Endothelial cell of umbilical vein (primary cell): ENCODE data around the gene AK8. TPM values are rescaled to one million over a fixed set of nuclear protein-coding genes. Genes with fewer than 3 reads are reported as not detected.

Experiments used
- BruUV-seq: library from RNA; stranded (reverse); fragments of 400-500 nt; replicated peaks from 2 replicates; lab custom pipeline; 2021; lab: Mats Ljungman, UMichigan
- CTCF ChIA-PET: fragments of 300-600, 350-600 bp; sonication (Branson Sonifier 250); formaldehyde crosslinking; loops from one replicate; lab custom pipeline; 2021; ENCODE audit warnings: antibody characterized with exemption, inconsistent platforms; lab: Charles Lee
- POLR2A ChIA-PET: fragments of 300-600, 350-600 bp; sonication (Branson Sonifier 250); formaldehyde crosslinking; loops from one replicate; lab custom pipeline; 2021; ENCODE audit warnings: antibody characterized with exemption, inconsistent platforms; lab: Charles Lee
- DNase-seq: peaks from one replicate; pipeline ENCODE4 v3.0.0-alpha.2; 2011; ENCODE audit warnings: low read depth, low spot score
- FAIRE-seq: peaks from 2 replicates; lab custom pipeline; 2011; peaks lifted over from hg19 to GRCh38; lab: Jason Lieb, UNC
- H2AFZ ChIP-seq: 2 replicates; pipeline ENCODE4 v1.6.0; 2012; ENCODE audit warnings: low read depth, low read length, control low read depth, inconsistent platforms
- H3K27ac ChIP-seq: 2 replicates; pipeline ENCODE4 v1.5.1; 2011; ENCODE audit warnings: low read depth, mild to moderate bottlenecking, control low read depth, low read length, moderate library complexity; ENCODE audit not compliant: insufficient read depth
- H3K27me3 ChIP-seq, 2 experiments: 2 replicates each; pipeline versions ENCODE4 v1.6.0 to v1.6.1; 2011; ENCODE audit warnings: low read length in 2 of 2, mixed read lengths in 1 of 2; ENCODE audit not compliant: control insufficient read depth in 2 of 2, insufficient read depth in 2 of 2
- H3K36me3 ChIP-seq, 2 experiments: 2 replicates in 1 of 2; 3 replicates in 1 of 2; pipeline ENCODE4 v1.5.1; 2011; ENCODE audit warnings: low read length in 2 of 2, mild to moderate bottlenecking in 1 of 2, moderate library complexity in 1 of 2; ENCODE audit not compliant: control insufficient read depth in 2 of 2, insufficient read depth in 2 of 2; ENCODE audit errors: extremely low read depth in 1 of 2
- H3K4me1 ChIP-seq: 3 replicates; pipeline ENCODE4 v1.5.1; 2011; ENCODE audit warnings: mild to moderate bottlenecking, low read length; ENCODE audit not compliant: control insufficient read depth, insufficient read depth; ENCODE audit errors: extremely low read depth
- H3K4me2 ChIP-seq: 2 replicates; pipeline ENCODE4 v1.6.1; 2011; ENCODE audit warnings: low read length, control low read depth, mixed read lengths; ENCODE audit not compliant: insufficient read depth
- H3K4me3 ChIP-seq, 3 experiments: fragments of 200-600 bp in 1 of 3; sonication (generic), shearing (Covaris generic) in 1 of 3; replicated peaks in 1 of 3; 2 replicates each; pipeline ENCODE4 v1.5.1; 2011 to 2016; ENCODE audit warnings: control low read depth in 3 of 3, low read length in 3 of 3, mild to moderate bottlenecking in 2 of 3, inconsistent platforms in 1 of 3, low read depth in 1 of 3, moderate library complexity in 1 of 3; ENCODE audit not compliant: insufficient read depth in 1 of 3
- H3K79me2 ChIP-seq: 2 replicates; pipeline ENCODE4 v1.6.0; 2012; ENCODE audit warnings: low read length, inconsistent platforms; ENCODE audit not compliant: control insufficient read depth, insufficient read depth
- H3K9ac ChIP-seq: replicated peaks from 2 replicates; pipeline ENCODE3; 2011; ENCODE audit warnings: low read length, control low read depth; ENCODE audit not compliant: insufficient read depth; ENCODE audit errors: extremely low read depth
- H3K9me1 ChIP-seq: replicated peaks from 3 replicates; pipeline ENCODE4 v1.6.0; 2011; ENCODE audit warnings: mild to moderate bottlenecking, low read length; ENCODE audit not compliant: control insufficient read depth, insufficient read depth; ENCODE audit errors: extremely low read depth
- H3K9me3 ChIP-seq: replicated peaks from 2 replicates; pipeline ENCODE4 v1.5.1; 2012; ENCODE audit warnings: low read length, inconsistent platforms; ENCODE audit not compliant: control insufficient read depth, insufficient read depth
- H4K20me1 ChIP-seq: replicated peaks from 2 replicates; pipeline ENCODE3; 2011; ENCODE audit warnings: mild to moderate bottlenecking, low read length; ENCODE audit not compliant: control insufficient read depth, insufficient read depth; ENCODE audit errors: extremely low read depth
- CTCF ChIP-seq, 2 donors: IDR thresholded peaks; 1 replicate in 1 of 2; 2 replicates in 1 of 2; pipeline ENCODE4 v1.5.1; 2011; ENCODE audit warnings: low read length in 2 of 2, mild to moderate bottlenecking in 2 of 2, moderate library complexity in 2 of 2, control low read depth in 1 of 2, inconsistent platforms in 1 of 2, low read depth in 1 of 2; ENCODE audit not compliant: insufficient read depth in 1 of 2; ENCODE audit errors: extremely low read depth in 1 of 2
- EZH2 ChIP-seq: IDR thresholded peaks from 2 replicates; pipeline ENCODE4 v1.6.1; 2012; ENCODE audit warnings: borderline replicate concordance, low read depth, mild to moderate bottlenecking, moderate library complexity, low read length, inconsistent platforms; ENCODE audit not compliant: severe bottlenecking
- FOS ChIP-seq: IDR thresholded peaks from 2 replicates; pipeline ENCODE4 v1.6.1; 2011; ENCODE audit warnings: mild to moderate bottlenecking, low read length, moderate library complexity, borderline replicate concordance; ENCODE audit not compliant: insufficient read depth
- GATA2 ChIP-seq: IDR thresholded peaks from 2 replicates; pipeline ENCODE4 v1.7.0; 2011; ENCODE audit warnings: low read depth, mild to moderate bottlenecking, moderate library complexity, mixed read lengths, low read length; ENCODE audit not compliant: insufficient read length, insufficient read depth
- JUN ChIP-seq: IDR thresholded peaks from 2 replicates; pipeline ENCODE4 v1.6.1; 2011; ENCODE audit warnings: borderline replicate concordance, low read depth; ENCODE audit not compliant: insufficient read length, insufficient read depth
- MAX ChIP-seq: IDR thresholded peaks from 2 replicates; pipeline ENCODE4 v1.6.1; 2011; ENCODE audit not compliant: insufficient read depth, insufficient read length
- MYC ChIP-seq: IDR thresholded peaks from one replicate; pipeline ENCODE4 v1.6.1; 2011; ENCODE audit warnings: mild to moderate bottlenecking, low read depth, low read length
- POLR2A ChIP-seq: IDR thresholded peaks from 2 replicates; pipeline ENCODE4 v1.6.1; 2012; ENCODE audit warnings: low read depth, mild to moderate bottlenecking, control low read depth, low read length
- POLR2AphosphoS5 ChIP-seq: IDR thresholded peaks from 2 replicates; pipeline ENCODE4 v1.6.1; 2012; ENCODE audit warnings: low read depth, mild to moderate bottlenecking, control low read depth, low read length, moderate library complexity; ENCODE audit not compliant: insufficient read depth
- dilution Hi-C: fragments of 300-500 bp; cut with MboI; formaldehyde crosslinking; loops from one replicate; pipeline ENCODE4 v1.15.0; 2019; ENCODE audit warnings: low sequenced_read_pairs; ENCODE audit not compliant: extremely low pct_ligation_motif_present
- intact Hi-C: fragments of 100-400 bp; cut with micrococcal nuclease; formaldehyde crosslinking; loops from one replicate; pipeline ENCODE4 v1.10.0; 2022
- polyA plus RNA-seq, 4 experiments: library from polyadenylated mRNA; depleted of rRNA in 3 of 4; stranded (reverse) in 3 of 4; unstranded in 1 of 4; fragments of >200 nt; gene quantifications; 2 replicates each; pipeline versions ENCODE4 v1.2.1 to v1.2.3, GENCODE V29; 2011 to 2012; ENCODE audit warnings: missing spikeins in 1 of 4
- total RNA-seq: library from RNA; stranded (reverse); gene quantifications from 2 replicates; pipeline ENCODE4 v1.2.3, GENCODE V29; 2021

Gene AK8
- total and polyA plus RNA-seq, 2 donors (not counting 3 experiments of a cell fraction or from before 2014, with no cell fraction given) = 0.06 TPM; not detected in 1

DNA sequence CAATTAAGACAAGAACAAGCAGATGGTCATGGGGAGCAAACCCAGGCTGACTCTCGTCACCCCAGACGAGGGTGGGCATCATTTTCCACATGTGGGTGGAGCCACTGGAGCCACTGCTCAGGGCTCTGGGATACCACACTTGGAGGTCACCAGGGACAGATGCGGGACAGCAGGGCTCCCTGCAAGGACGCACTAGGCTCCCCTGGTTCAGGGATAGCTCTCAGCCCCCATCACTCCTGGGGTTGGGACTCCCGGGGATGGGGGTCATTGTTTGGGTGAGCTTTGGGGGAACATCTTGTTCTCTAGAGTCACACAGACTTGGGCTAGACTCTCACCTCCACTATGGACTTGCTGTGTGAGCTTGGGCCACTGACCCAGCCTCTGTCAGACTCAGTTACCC, 150.0 kb downstream of the AK8 start:
- H3K36me3 ChIP-seq = no peaks in the 10 kb centered on the region
- no peaks in the 10 kb centered on the region for H3K9me3 ChIP-seq
- DNase-seq = no peak
- no peak overlapping the region for H2AFZ ChIP-seq
- H3K27ac ChIP-seq = no peak overlapping the region
- POLR2A ChIA-PET = no interaction called here
- no peak overlapping the region for H3K9ac ChIP-seq
- FAIRE-seq = no peak
- H3K27me3 ChIP-seq = no peaks in the 10 kb centered on the region
- CTCF ChIA-PET = no interaction called here
- H3K4me3 ChIP-seq = no peak overlapping the region
- intact Hi-C loops (no loop called here), dilution Hi-C loops (no loop called here)
- TF ChIP-seq FOS (no peak), EZH2 (no peak), MYC (no peak), GATA2 (no peak), POLR2A (no peak), POLR2AphosphoS5 (no peak), MAX (no peak), CTCF (IDR thresholded peaks at IDR 0.05; ENCODE audit: extremely low read depth in 1 of 2, insufficient read depth in 1 of 2, low read depth in 1 of 2, low read length in 2 of 2) (no peak), JUN (no peak)
- no TSS peak for BruUV-seq
- no peak overlapping the region for H3K4me2 ChIP-seq
- H4K20me1 ChIP-seq = no peaks in the 10 kb centered on the region
- H3K9me1 ChIP-seq = no peaks in the 10 kb centered on the region
- no peaks in the 10 kb centered on the region for H3K4me1 ChIP-seq
- no peaks in the 10 kb centered on the region for H3K79me2 ChIP-seq
